Hepatocyte (in vitro differentiated cells): Measurements from ENCODE around the gene HEY2. TPM values are rescaled to one million over a fixed set of nuclear protein-coding genes. Genes with fewer than 3 reads are reported as not detected.
"Not testable (repeated sequence)": the region's sequence is repeated elsewhere in the genome, so short reads cannot be mapped to it uniquely, and the experiment has no call there.

Experiments
- DNase-seq: peaks from one replicate; pipeline ENCODE4 v3.0.0-alpha.2; 2016; ENCODE audit warnings: low spot score
- H2AFZ ChIP-seq: fragments of 200-600 bp; sonication (generic); 2 replicates; pipeline ENCODE4 v1.6.0; 2016; ENCODE audit warnings: antibody characterized with exemption, mild to moderate bottlenecking
- H3K27ac ChIP-seq: fragments of 200-600 bp; sonication (generic); 2 replicates; pipeline ENCODE4 v1.5.1; 2016; ENCODE audit warnings: mild to moderate bottlenecking
- H3K27me3 ChIP-seq: fragments of 200-600 bp; sonication (generic); 2 replicates; pipeline ENCODE4 v1.6.1; 2016
- H3K36me3 ChIP-seq: fragments of 200-600 bp; sonication (generic); replicated peaks from 2 replicates; pipeline ENCODE4 v1.5.1; 2016; ENCODE audit warnings: low read depth; ENCODE audit not compliant: insufficient read depth
- H3K4me1 ChIP-seq: fragments of 200-600 bp; sonication (generic); 2 replicates; pipeline ENCODE4 v1.5.1; 2016; ENCODE audit warnings: mild to moderate bottlenecking, moderate library complexity; ENCODE audit not compliant: insufficient read depth
- H3K4me2 ChIP-seq: fragments of 200-600 bp; sonication (generic); 2 replicates; pipeline ENCODE4 v1.6.0; 2016
- H3K4me3 ChIP-seq: fragments of 200-600 bp; sonication (generic); 2 replicates; pipeline ENCODE4 v1.5.1; 2016; ENCODE audit warnings: mild to moderate bottlenecking
- H3K79me2 ChIP-seq: fragments of 200-600 bp; sonication (generic); 2 replicates; pipeline ENCODE4 v1.6.0; 2017; ENCODE audit warnings: mild to moderate bottlenecking
- H3K9me2 ChIP-seq: fragments of 200-600 bp; sonication (generic); replicated peaks from 2 replicates; pipeline ENCODE4 v1.6.0; 2017; ENCODE audit warnings: mild to moderate bottlenecking; ENCODE audit not compliant: insufficient read depth
- H3K9me3 ChIP-seq: fragments of 200-600 bp; sonication (generic); 2 replicates; pipeline ENCODE4 v1.5.1; 2016; ENCODE audit warnings: low read depth, mild to moderate bottlenecking
- H4K20me1 ChIP-seq: fragments of 200-600 bp; sonication (generic); 2 replicates; pipeline ENCODE4 v1.6.0; 2016; ENCODE audit warnings: mild to moderate bottlenecking; ENCODE audit not compliant: insufficient read depth, poor library complexity, severe bottlenecking
- CTCF ChIP-seq: fragments of 200-600 bp; sonication (generic); IDR thresholded peaks from 2 replicates; pipeline ENCODE4 v1.5.1; 2016; ENCODE audit warnings: antibody characterized with exemption, mild to moderate bottlenecking; ENCODE audit not compliant: poor library complexity
- EZH2 ChIP-seq: fragments of 200-600 bp; sonication (generic); IDR thresholded peaks from 2 replicates; pipeline ENCODE4 v1.6.1; 2016; ENCODE audit warnings: antibody characterized with exemption, mild to moderate bottlenecking, borderline replicate concordance
- EZH2phosphoT487 ChIP-seq: fragments of 200-600 bp; sonication (generic); IDR thresholded peaks from one replicate; pipeline ENCODE4 v1.6.1; 2018; ENCODE audit warnings: antibody characterized with exemption, mild to moderate bottlenecking, low read depth, moderate library complexity; ENCODE audit not compliant: unreplicated experiment, severe bottlenecking
- WGBS: methylation state at CpG from one replicate; pipeline ENCODE4 v1.1.6; 2016; ENCODE audit warnings: low lambda C conversion rate; ENCODE audit errors: missing lambda C conversion rate; 5-methylcytosine and 5-hydroxymethylcytosine counted together
- polyA plus RNA-seq: library from polyadenylated mRNA; unstranded; fragments of >200 nt; fragmentation: Nextera tagmentation; extraction: Ambion mirVana; gene quantifications from 2 replicates; pipeline ENCODE4 v1.2.1, GENCODE V29; 2016
- total RNA-seq: library from RNA; depleted of rRNA; stranded (reverse); fragments of >200 nt; gene quantifications from 2 replicates; pipeline ENCODE4 v1.2.3, GENCODE V29; 2014

Gene HEY2
- total and polyA plus RNA-seq, 2 experiments from 2014 or later, result 0.27 to 0.47 TPM

GRCh38 chr6:125802943-125803377, 53.5 kb downstream of the HEY2 start:
- H3K4me1 ChIP-seq, result no peaks in the 10 kb centered on the region
- H3K4me3 ChIP-seq, result no peak overlapping the region
- H3K9me3 ChIP-seq, result no peaks in the 10 kb centered on the region
- H3K36me3 ChIP-seq, result no peaks in the 10 kb centered on the region
- no peaks in the 10 kb centered on the region for H3K9me2 ChIP-seq
- H2AFZ ChIP-seq, result no peak overlapping the region
- TF ChIP-seq CTCF (no peak), EZH2phosphoT487 (no peak), EZH2 (no peak)
- no peaks in the 10 kb centered on the region for H3K27me3 ChIP-seq
- WGBS, result 75% methylated on average over 4 of the region's 4 CpGs
- no peak for DNase-seq
- no peak overlapping the region for H3K27ac ChIP-seq
- H3K79me2 ChIP-seq, result peaks cover 37% of the 10 kb centered on the region
- no peak overlapping the region for H3K4me2 ChIP-seq
- H4K20me1 ChIP-seq, result no peaks in the 10 kb centered on the region

- H3K36me3 ChIP-seq, result no peaks in the 10 kb centered on the region
- no peaks in the 10 kb centered on the region for H3K9me2 ChIP-seq
- no peak overlapping the region for H3K4me3 ChIP-seq
- no peaks in the 10 kb centered on the region for H3K4me1 ChIP-seq
- H3K27me3 ChIP-seq, result no peaks in the 10 kb centered on the region
- no peaks in the 10 kb centered on the region for H3K9me3 ChIP-seq
- DNase-seq, result no peak
- no peaks in the 10 kb centered on the region for H4K20me1 ChIP-seq
- H2AFZ ChIP-seq, result no peak overlapping the region
- no peak overlapping the region for H3K4me2 ChIP-seq
- TF ChIP-seq CTCF (no peak), EZH2phosphoT487 (no peak), EZH2 (no peak)
- no peak overlapping the region for H3K27ac ChIP-seq
- peaks cover 46% of the 10 kb centered on the region for H3K79me2 ChIP-seq
These were observed 54.8 kb downstream of the HEY2 start for GRCh38 chr6:125804264-125804663.

GRCh38 chr6:125804866-125805425, 55.5 kb downstream of the HEY2 start:
- Histone ChIP-seq H3K27ac (peak overlapping the region; percentile 61), H3K79me2 (peaks cover 48% of the 10 kb centered on the region)
- not testable (repeated sequence) for H4K20me1 ChIP-seq, H2AFZ ChIP-seq, H3K4me1 ChIP-seq, H3K36me3 ChIP-seq, H3K9me3 ChIP-seq, H3K4me2 ChIP-seq, H3K27me3 ChIP-seq, H3K4me3 ChIP-seq, DNase-seq, H3K9me2 ChIP-seq
- 91% methylated on average over 9 of the region's 10 CpGs for WGBS

- Histone ChIP-seq H3K36me3 (no peaks in the 10 kb centered on the region), H3K4me1 (no peaks in the 10 kb centered on the region), H3K9me2 (no peaks in the 10 kb centered on the region), H3K9me3 (no peaks in the 10 kb centered on the region), H2AFZ (no peak overlapping the region), H3K27ac (no peak overlapping the region), H3K4me3 (no peak overlapping the region), H4K20me1 (no peaks in the 10 kb centered on the region), H3K4me2 (no peak overlapping the region), H3K27me3 (no peaks in the 10 kb centered on the region), H3K79me2 (peaks cover 45% of the 10 kb centered on the region)
- no peak for TF ChIP-seq EZH2
- TF ChIP-seq EZH2phosphoT487, result no peak
- TF ChIP-seq CTCF, result no peak
- no peak for DNase-seq
- WGBS, result 91% methylated on average over 4 of the region's 4 CpGs
These were observed 57.4 kb downstream of the HEY2 start for GRCh38 chr6:125806813-125807212.
